ENCODE measurements around the gene TUBB6.

Gene TUBB6

DNA sequence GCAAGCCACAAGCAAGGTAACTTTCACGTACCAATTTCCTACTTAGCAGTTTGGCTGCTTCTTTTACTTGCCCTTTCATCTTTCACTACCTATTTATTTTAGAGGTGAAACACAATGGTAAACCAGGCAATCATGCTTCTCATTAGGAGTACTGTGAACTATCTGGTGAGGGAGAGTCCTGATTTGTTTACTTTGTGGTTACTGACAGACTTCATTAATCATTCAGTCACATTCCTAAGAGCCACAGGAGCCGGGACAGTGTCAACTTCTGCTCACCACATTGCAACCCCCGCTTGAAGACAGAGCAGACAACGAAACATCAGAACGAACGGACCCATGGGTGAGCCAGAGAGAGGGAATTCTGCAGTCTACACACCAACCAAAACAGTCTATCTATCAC is 28.8 kb downstream of the TUBB6 start:
- DNase-seq (ENCODE audit: low read depth in 2 of 2), result no peak

DNA sequence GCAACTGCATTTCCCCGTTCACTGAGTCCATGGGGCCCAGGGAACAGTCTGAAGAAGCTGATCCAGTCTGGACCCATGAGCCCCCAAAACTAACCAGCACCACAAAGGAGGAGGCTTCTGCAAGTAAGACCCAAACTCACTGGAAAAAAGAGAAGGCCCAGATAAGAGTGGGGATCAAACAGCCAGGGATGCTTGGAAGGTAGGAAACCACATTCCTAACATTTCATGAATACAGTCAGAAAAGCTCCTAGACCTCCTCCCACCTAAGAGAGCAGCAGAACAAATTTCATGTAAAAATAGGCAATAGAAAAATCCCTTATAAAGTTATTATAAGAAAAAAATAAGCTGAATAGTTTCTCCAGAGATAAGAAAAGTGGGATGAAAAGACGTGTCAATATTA is 30.3 kb downstream of the TUBB6 start:
- DNase-seq (ENCODE audit: low read depth in 2 of 2), result no peak

DNA sequence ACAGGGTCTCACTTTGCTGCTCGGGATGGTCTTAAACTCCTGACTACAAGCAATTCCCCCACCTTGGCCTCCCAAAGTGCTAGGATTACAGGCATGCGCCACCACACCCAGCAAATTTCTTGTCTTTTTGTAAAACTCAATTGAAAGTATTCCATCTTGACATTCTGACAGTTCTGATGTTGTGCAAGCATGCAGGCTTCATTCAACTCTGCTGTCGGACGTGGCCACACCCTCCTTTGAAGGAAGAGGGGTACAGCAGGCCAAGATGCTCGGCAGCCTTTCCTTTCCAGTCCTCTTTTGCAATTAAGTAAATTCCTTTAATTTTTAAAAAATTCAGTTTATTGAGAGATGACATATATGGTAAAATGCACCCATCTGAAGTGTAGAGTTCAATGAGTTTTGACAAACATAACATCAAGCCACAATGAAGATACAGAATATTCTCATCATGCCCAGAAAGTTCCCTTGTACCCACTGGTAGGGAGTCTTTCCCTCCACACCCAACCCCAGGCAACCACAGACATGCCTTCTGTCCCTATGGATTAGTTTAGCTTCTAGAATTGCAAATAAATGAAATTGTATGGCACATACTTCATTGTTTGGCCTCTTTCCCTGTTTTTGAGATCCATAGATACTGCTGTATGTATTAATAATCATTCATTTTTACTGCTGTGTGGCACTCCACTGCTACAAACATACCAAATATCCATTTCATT is 33.1 kb downstream of the TUBB6 start:
- no peak for DNase-seq (ENCODE audit: low read depth in 2 of 2)

DNA sequence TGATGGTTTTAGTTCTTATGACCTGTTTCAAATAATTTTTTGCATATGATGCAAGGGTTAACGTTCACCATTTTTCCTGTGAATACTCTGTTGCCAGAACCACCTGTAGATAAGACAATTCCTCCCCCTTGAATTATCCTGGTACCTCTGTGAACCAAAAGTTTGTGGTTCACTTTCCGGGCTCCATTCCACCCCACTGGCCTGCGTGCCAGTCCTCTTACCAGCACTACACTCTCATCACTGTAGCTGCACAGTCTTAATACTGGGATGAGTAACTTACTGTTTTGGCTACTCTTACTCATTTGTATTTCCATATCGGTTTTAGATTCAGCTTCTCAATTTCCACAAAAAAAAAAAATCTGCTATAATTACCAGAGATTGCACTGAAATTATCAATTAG is 34.6 kb downstream of the TUBB6 start:
- DNase-seq (ENCODE audit: low read depth in 2 of 2), result no peak

DNA sequence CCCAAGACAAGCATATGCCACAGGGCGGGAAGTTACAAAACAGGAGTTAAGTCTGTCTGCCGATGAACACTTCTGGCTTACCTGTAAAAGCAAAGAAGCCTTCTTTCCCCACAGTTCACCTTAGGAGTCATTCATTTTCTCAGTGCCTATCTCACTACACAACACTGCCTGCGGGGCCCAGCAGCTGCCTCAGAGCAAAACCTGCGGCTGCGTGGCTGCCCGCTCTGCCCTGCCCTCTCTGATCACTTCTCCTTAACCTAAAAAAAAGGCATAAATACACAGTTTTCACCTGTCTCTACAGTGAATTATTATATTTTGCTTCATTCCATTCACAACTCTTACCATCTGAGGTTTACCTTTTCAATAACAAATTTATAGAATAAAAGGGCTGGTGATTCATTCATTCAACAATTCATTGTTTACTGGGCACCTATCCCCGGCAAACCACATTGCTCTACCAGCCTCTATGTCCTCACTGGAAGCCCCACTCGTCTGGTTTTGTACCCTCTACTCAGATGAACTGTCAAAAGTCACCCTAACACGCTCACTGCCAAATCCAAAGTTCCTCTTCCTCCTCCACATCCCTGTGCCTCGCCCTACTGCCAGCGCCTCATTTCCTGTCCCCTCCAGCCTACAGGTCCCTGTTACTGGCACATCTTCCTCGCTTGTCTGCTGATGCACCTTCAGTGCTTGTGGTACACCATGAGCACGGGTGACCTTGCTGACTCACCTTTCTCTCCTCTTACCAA is 37.6 kb downstream of the TUBB6 start:
- DNase-seq (ENCODE audit: low read depth in 2 of 2), result no peak

DNA sequence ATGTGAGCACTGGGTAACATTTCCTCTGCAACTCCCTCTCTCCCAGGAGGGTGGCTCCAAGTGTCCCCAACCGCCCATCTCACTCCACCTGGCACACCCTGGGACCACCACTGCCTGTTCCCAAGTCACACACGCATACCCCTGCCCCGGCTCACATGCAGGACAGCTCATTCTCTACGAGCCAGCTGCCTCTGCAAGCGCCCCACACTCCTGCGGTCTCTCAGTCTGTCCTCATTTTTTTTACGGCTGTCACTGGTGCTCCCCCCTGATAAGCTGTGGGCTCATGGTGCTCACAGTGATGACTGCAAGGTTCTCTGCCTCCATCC is 38.2 kb downstream of the TUBB6 start:
- DNase-seq (ENCODE audit: low read depth in 2 of 2), result no peak

DNA sequence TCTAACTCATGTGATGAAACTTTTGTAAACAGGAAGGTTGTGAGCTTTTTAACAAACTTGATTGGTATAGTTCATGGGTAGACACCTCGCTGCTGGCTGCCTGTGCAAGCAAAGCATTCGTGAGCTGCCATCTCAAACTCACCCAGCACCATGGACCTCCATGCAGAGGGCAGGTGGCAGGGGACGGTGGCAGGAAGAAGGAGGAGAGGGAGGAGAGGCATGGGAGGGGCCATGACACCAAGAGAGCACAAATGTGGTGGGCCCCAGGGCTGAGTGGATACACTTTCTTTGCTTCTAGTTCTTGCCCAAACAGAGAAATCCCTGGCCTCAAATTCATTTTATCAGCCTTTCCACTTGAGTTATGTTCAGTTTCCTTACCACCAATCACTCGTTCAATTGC is 39.9 kb downstream of the TUBB6 start:
- DNase-seq (ENCODE audit: low read depth in 2 of 2), result no peak

DNA sequence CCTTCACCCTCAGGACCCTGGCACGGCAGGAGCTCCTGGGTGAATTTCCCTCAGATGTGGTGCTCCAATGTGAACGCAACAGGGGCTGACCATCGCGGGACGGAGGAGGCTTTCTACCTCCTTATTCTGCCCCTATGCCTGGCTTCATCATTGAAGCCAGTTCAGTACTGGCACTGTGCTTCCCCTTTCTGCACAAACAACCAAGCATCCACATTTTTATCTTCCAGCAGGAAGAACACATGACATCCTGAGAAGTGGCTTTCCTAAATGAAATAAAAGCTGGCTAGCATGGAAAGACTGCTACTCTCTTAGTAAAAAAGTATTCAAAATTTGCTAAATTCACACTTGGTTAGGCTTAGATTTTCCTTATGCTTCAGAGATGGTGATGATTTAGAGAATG is 44.1 kb downstream of the TUBB6 start:
- DNase-seq (ENCODE audit: low read depth in 2 of 2), result no peak

DNA sequence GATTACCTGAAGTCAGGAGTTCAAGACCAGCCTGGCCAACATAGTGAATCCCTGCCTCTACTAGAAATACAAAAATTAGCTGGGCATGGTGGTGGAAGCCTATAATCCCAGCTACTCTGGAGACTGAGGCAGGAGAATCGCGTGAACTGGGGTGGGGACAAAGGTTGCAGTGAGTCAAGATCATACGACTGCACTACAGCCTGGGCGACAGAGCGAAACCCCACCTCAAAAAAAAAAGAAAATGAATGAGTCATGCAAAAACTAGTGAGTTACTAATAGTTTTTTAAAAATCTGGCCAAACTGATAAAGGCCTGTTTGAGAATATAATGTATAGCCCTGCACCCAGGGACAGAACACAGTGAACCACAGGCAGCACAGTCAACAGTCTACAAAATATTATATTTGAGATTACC is 51.5 kb downstream of the TUBB6 start:
- no peak for DNase-seq (ENCODE audit: low read depth in 2 of 2)

DNA sequence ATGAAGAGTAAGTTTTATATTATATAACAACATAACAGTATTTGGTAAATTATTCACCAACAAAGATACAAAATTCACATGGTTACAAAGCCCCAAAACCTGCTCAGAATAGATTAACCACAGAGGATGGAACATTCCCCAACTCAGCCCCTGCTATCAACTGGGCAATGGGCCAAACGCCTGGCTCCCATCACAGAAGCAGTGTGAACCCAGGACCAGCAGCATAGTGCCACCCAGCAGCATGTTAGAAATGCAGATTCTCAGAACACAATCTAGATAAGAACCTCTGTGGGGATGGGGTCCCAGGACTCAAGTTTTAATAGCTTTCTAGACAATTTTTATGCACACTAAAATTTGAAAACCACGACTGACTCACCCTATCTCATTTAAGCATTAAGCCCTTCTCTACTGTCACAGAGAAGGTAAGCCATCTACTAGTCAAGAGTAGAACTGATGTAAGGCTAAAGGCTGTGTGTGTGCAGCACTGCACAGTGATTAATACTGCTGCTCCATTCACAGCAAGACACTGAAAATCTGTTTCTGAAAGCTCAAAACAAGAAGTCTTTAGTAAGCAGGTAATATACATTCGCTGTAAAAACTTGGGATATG is 53.8 kb downstream of the TUBB6 start:
- no peak for DNase-seq (ENCODE audit: low read depth in 2 of 2)

DNA sequence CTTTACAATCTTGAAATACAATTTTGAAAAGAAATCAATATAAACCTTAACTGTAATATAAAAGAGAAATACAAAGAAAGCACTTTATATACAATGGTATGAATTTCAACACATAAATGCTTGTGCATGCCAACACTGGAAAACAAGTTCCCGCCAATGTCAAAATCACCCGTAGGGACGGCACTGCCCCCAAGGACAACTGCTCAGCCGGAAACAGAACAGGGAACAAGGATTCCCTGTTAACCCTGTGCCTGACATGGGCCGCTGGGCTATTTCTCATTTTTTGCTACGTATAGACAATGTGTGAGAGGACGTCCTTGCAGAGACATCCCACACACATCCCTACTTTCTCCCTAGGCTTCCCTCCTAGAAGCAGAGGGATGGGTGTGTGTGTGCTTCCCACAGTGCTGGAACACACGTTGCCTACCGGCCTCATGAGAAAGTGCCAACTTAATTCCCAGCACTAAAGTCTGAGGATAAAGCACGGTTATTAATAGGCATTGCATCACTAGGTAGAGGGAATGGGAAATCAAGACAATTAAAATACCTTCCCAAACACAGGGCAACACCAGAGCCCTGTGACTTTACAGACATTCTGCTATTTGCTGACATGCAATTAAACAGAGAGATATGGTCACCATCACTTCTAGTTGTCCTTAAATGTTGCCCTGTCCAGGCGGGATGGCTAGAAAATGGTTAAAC is 54.6 kb downstream of the TUBB6 start:
- no peak for DNase-seq (ENCODE audit: low read depth in 2 of 2)

DNA sequence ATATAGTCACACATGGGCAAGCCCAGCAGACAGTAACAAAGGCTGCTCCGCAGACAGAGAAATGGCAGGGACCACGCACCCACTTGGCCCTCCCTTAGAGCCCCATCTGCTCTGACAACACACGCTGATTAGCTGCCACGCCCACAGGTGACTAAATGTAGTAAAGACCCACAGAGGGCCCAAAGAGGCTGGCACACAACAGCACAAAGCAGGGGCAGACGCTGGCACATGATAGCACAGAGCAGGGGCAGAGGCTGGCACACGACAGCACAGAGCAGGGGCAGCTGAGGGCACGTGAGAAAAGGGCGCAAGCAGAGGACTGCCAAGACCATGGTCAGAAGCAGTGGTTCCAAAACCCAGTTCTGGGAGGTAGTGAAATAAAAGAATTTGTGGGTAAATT is 58.3 kb downstream of the TUBB6 start:
- no peak for DNase-seq (ENCODE audit: low read depth in 2 of 2)

DNA sequence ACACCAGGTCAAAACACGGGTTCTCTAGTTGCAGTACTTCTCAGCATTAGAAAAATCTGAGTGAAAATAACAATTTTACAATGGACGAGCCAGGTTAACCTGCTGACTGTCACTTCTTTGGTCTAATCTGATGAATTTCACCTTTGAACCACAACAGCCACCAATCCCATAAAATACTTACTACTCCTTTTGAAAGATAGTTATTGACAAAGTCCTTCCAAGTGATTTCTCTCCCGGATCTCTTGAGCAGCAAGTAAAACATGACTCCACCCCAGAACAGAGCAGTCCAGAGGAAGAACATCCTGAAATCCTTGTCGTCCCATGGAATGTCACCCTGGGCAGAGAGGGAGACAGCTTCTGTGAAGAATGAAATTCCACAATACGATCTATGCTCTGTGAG is 58.7 kb downstream of the TUBB6 start:
- DNase-seq (ENCODE audit: low read depth in 2 of 2), result no peak

DNA sequence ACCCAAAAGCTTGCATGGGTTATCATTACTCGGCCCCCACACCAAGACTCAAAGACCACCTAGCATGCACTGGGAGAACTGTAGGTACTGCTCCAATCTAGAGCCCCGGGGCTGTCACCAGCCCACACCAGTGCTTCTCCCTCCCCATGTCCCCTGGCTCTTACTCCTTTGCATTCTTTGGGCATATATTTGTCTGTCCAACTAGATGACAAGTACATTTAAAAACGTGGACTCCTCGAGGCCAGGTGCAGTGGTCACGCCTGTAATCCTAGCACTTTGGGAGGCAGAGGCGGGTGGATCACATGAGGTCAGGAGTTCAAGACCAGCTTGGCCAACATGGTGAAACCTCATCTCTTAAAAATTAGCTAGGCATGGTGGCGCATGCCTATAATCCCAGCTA is 61.2 kb downstream of the TUBB6 start:
- DNase-seq (ENCODE audit: low read depth in 2 of 2), result no peak

DNA sequence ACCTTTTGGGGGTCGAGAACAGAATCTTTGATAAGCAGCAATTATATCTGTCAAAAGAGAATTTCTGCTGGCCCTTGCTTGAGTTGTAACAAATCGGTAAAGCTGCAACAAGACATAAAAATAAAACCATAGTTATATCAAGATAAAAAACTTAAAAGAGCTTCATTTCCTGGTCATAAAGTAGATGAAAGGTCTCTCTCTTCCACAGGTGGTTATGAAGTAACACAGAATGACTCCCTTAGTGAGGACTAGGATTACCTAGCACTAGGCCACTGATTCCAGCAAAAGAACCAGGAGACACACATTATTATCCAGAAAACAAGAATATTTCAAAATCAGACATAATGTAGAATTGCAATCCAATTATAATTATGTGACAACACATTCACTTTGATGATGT is 63.5 kb downstream of the TUBB6 start:
- no peak for DNase-seq (ENCODE audit: low read depth in 2 of 2)

DNA sequence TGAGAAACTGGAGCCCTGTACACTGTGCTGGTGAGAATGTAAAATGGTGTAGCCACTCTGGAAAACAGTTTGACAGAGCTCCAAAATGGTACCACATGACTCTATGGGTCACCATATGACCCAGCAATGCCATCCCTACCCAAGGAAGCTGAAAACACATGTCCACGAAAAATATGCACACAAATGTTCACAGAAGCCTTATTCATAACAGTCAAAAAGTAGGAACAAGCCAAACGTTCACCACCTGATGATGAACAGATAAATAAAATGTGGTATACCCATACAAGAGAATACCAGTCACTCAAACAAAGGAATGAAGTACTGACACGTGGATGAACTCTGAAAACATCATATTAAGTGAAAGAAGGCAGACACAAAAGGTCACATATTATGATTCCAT is 64.4 kb downstream of the TUBB6 start:
- no peak for DNase-seq (ENCODE audit: low read depth in 2 of 2)

DNA sequence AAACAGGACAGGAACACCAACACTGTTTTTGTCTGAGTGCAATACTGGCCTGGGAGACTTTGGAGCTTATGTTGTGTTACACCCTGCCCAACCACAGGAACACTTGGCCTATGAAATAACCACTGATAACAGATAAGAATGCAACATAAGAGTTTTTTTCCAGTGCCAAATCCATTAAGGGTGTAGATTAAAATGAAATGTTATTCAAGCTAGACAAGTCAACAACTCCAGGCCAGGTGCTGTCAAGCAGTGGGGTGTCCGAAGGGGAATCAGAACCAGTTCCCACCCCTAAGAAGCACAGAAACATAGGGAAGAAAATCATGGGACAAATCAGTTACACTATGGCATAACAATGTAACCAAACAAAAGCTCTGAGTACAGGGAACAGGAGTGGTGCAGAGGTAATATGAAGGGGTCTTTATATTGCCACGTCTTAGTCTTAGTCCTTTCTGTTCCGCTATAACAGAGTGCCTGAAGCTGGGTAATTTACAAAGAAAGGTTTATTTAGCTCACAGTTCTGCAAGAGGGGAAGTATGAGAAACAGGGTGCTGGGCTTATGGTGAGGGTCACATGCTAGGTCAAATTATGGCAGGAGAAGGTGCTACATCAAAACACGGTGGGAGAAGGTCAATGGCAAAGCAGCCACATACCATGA is 65.2 kb downstream of the TUBB6 start:
- DNase-seq (ENCODE audit: low read depth in 2 of 2), result no peak

DNA sequence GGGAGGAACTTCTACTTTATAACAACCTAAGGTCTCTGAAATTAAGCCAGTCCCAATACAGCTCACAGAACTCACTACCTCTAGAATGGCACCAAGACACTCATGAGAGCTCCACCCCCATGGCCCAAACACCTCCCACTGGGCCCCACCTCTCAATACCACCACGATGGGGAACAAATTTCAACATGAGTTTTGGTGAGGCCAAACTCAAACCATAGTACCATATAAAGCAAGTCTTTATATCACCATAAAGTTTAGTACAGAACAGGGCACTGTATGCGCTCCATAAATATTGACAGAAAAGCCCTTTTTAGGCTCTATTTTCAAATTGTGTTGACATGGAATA is 65.7 kb downstream of the TUBB6 start:
- no peak for DNase-seq (ENCODE audit: low read depth in 2 of 2)

DNA sequence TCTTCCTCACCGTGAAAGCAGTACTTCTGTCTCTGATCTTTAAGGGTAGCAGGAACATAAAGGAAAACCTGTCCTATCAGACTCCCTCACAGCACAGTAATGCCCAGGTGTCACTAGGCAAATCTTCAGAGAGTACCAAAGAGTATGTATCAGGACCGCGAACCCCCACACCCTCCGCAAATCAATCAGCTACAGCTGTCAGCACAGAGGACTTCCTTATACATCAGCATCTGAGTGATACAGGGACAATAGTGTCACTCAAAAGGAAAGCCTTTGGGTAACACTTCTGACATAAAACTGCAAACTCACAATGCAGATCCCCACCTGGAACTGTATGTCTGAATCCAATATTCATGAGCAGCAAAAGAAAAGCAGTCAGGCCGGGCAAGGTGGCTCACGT is 66.4 kb downstream of the TUBB6 start:
- no peak for DNase-seq (ENCODE audit: low read depth in 2 of 2)
